HCT116 (cell line): ENCODE measurements around the gene AOPEP. TPM values are rescaled to one million over a fixed set of nuclear protein-coding genes. Genes with fewer than 3 reads are reported as not detected.

Experiments
- ATAC-seq: fragments of 200-7000 bp; cut with Tn5 transposase; 2 replicates; pipeline ENCODE4 v1.9.1; 2020; ENCODE audit warnings: mild to moderate bottlenecking, moderate library complexity
- BruUV-seq: library from RNA; stranded (reverse); fragments of 400-500 nt; replicated peaks from 2 replicates; lab custom pipeline; 2021; lab: Mats Ljungman, UMichigan
- CTCF ChIA-PET: fragments of 300-600 bp; sonication (Branson Sonifier 250); formaldehyde crosslinking; loops from one replicate; lab custom pipeline; 2021; ENCODE audit warnings: antibody characterized with exemption; lab: Charles Lee
- POLR2A ChIA-PET: fragments of 300-600, 350-600 bp; sonication (Branson Sonifier 250); formaldehyde crosslinking; loops from one replicate; lab custom pipeline; 2021; ENCODE audit warnings: antibody characterized with exemption; lab: Charles Lee
- RAD21 ChIA-PET, 2 experiments: fragments of 300-600 bp; sonication (Branson Sonifier 250); formaldehyde crosslinking; loops; one replicate each; lab custom pipeline; 2023; ENCODE audit warnings: low total read pairs in 2 of 2; ENCODE audit not compliant: uncharacterized antibody in 2 of 2, unreplicated experiment in 2 of 2, low non-redundant PET in 1 of 2; lab: Charles Lee
- DNase-seq: peaks from one replicate; pipeline ENCODE4 v3.0.0-alpha.2; 2010; ENCODE audit warnings: low read depth, low spot score
- H2AFZ ChIP-seq: fragments of 200-600 bp; shearing (Covaris generic), sonication (generic); 2 replicates; pipeline ENCODE4 v1.6.1; 2017; ENCODE audit warnings: low read depth, mixed run types, mixed read lengths, antibody characterized with exemption, low read length; ENCODE audit not compliant: poor library complexity, severe bottlenecking
- H3K27ac ChIP-seq: 2 replicates; pipeline ENCODE4 v1.5.1; 2012; ENCODE audit warnings: low read depth, low read length
- H3K27me3 ChIP-seq: fragments of 200-600 bp; sonication (generic); 2 replicates; pipeline ENCODE4 v1.6.1; 2016; ENCODE audit warnings: mixed run types, low read length, mixed read lengths; ENCODE audit not compliant: insufficient read depth
- H3K36me3 ChIP-seq, 2 experiments: fragments of 200-500 bp in 1 of 2; fragments of 200-600 bp in 1 of 2; sonication (Bioruptor generic) in 1 of 2; sonication (generic) in 1 of 2; 2 replicates each; pipeline versions ENCODE4 v1.5.1 to v1.6.1; 2014 to 2016; ENCODE audit warnings: low read length in 2 of 2, inconsistent platforms in 1 of 2, mixed read lengths in 1 of 2, mixed run types in 1 of 2; ENCODE audit not compliant: insufficient read depth in 2 of 2, control insufficient read depth in 1 of 2
- H3K4me1 ChIP-seq, 2 experiments: fragments of 200-600 bp in 1 of 2; sonication (generic) in 1 of 2; 2 replicates each; pipeline versions ENCODE4 v1.5.1 to v1.6.1; 2012 to 2017; ENCODE audit warnings: low read length in 2 of 2, inconsistent platforms in 1 of 2, mild to moderate bottlenecking in 1 of 2, mixed read lengths in 1 of 2, mixed run types in 1 of 2, moderate library complexity in 1 of 2; ENCODE audit not compliant: insufficient read depth in 2 of 2, control insufficient read depth in 1 of 2
- H3K4me2 ChIP-seq: fragments of 200-600 bp; sonication (generic); 2 replicates; pipeline ENCODE4 v1.6.1; 2017; ENCODE audit warnings: mixed run types, low read length, mixed read lengths
- H3K4me3 ChIP-seq, 2 experiments: fragments of 200-600 bp in 1 of 2; sonication (generic) in 1 of 2; replicated peaks in 1 of 2; 2 replicates each; pipeline ENCODE4 v1.5.1; 2011 to 2016; ENCODE audit warnings: low read length in 2 of 2, control low read depth in 1 of 2, low read depth in 1 of 2, mild to moderate bottlenecking in 1 of 2, mixed read lengths in 1 of 2, mixed run types in 1 of 2
- H3K79me2 ChIP-seq: fragments of 200-600 bp; sonication (generic); 2 replicates; pipeline ENCODE4 v1.6.1; 2017; ENCODE audit warnings: mild to moderate bottlenecking, mixed run types, low read length, moderate library complexity, mixed read lengths; ENCODE audit not compliant: insufficient read depth
- H3K9ac ChIP-seq: fragments of 200-600 bp; sonication (generic); 2 replicates; pipeline ENCODE4 v1.6.1; 2016; ENCODE audit warnings: low read length, mixed read lengths
- H3K9me2 ChIP-seq: fragments of 200-600 bp; sonication (generic), shearing (Covaris generic); 2 replicates; pipeline ENCODE4 v1.6.1; 2017; ENCODE audit warnings: mixed run types, mild to moderate bottlenecking, moderate library complexity; ENCODE audit not compliant: insufficient read depth
- H3K9me3 ChIP-seq, 2 experiments: fragments of 200-500 bp in 1 of 2; fragments of 200-600 bp in 1 of 2; sonication (Bioruptor generic) in 1 of 2; sonication (generic) in 1 of 2; 2 replicates each; pipeline ENCODE4 v1.6.1; 2014 to 2017; ENCODE audit warnings: low read length in 2 of 2, mixed read lengths in 2 of 2, inconsistent platforms in 1 of 2, low read depth in 1 of 2, mild to moderate bottlenecking in 1 of 2, mixed run types in 1 of 2, moderate library complexity in 1 of 2; ENCODE audit not compliant: control insufficient read depth in 1 of 2, insufficient read depth in 1 of 2
- H4K20me1 ChIP-seq: fragments of 200-600 bp; sonication (generic), shearing (Covaris generic); 2 replicates; pipeline ENCODE4 v1.6.1; 2017; ENCODE audit warnings: mixed run types, mild to moderate bottlenecking, moderate library complexity; ENCODE audit not compliant: insufficient read depth
- CBX3 ChIP-seq: IDR thresholded peaks from 2 replicates; pipeline ENCODE4 v1.6.1; 2012; ENCODE audit warnings: low read depth
- CEBPB ChIP-seq: IDR thresholded peaks from 2 replicates; pipeline ENCODE4 v1.6.1; 2012; ENCODE audit warnings: low read depth
- EGR1 ChIP-seq: IDR thresholded peaks from 2 replicates; pipeline ENCODE4 v1.6.1; 2012; ENCODE audit warnings: low read depth
- EZH2 ChIP-seq: fragments of 200-600 bp; sonication (generic); IDR thresholded peaks from 2 replicates; pipeline ENCODE4 v1.6.1; 2017; ENCODE audit warnings: antibody characterized with exemption, mixed run types
- FOSL1 ChIP-seq: IDR thresholded peaks from 2 replicates; pipeline ENCODE4 v1.6.1; 2012; ENCODE audit warnings: low read depth
- JUND ChIP-seq: IDR thresholded peaks from 2 replicates; pipeline ENCODE4 v1.6.1; 2012
- POLR2A ChIP-seq: IDR thresholded peaks from 2 replicates; pipeline ENCODE4 v1.7.0; 2011; ENCODE audit warnings: borderline replicate concordance; ENCODE audit not compliant: insufficient read depth, insufficient read length; ENCODE audit errors: extremely low read depth
- SIN3A ChIP-seq: IDR thresholded peaks from 2 replicates; pipeline ENCODE4 v1.6.1; 2012; ENCODE audit warnings: low read depth
- SP1 ChIP-seq: IDR thresholded peaks from 2 replicates; pipeline ENCODE4 v1.6.1; 2012; ENCODE audit warnings: low read depth
- SRF ChIP-seq: IDR thresholded peaks from 2 replicates; pipeline ENCODE4 v1.6.1; 2012; ENCODE audit warnings: low read depth
- YY1 ChIP-seq: IDR thresholded peaks from 2 replicates; pipeline ENCODE4 v1.6.1; 2011; ENCODE audit warnings: low read length, low read depth, moderate library complexity, mild to moderate bottlenecking; ENCODE audit not compliant: insufficient replicate concordance; ENCODE audit errors: extremely low read depth
- intact Hi-C: fragments of 100-400 bp; cut with micrococcal nuclease; formaldehyde crosslinking; loops from 2 replicates; pipeline ENCODE4 v1.10.0; 2022
- total RNA-seq: library from RNA; stranded (reverse); gene quantifications from one replicate; pipeline ENCODE4 v1.2.1, GENCODE V29; 2021; ENCODE audit not compliant: unreplicated experiment
- TF ChIP-seq, protein P1 (sequence below): IDR thresholded peaks from 2 replicates; pipeline ENCODE4 v1.6.1; 2012
- TF ChIP-seq, protein P2 (sequence below): IDR thresholded peaks from 2 replicates; pipeline ENCODE4 v1.6.1; 2012; ENCODE audit warnings: low read depth
- TF ChIP-seq, protein P3 (sequence below): IDR thresholded peaks from 2 replicates; pipeline ENCODE4 v1.6.1; 2011; ENCODE audit warnings: mild to moderate bottlenecking, low read length, moderate library complexity; ENCODE audit not compliant: insufficient replicate concordance; ENCODE audit errors: extremely low read depth

Gene AOPEP
- total RNA-seq, 1 experiment from 2014 or later = 15.1 TPM

DNA sequence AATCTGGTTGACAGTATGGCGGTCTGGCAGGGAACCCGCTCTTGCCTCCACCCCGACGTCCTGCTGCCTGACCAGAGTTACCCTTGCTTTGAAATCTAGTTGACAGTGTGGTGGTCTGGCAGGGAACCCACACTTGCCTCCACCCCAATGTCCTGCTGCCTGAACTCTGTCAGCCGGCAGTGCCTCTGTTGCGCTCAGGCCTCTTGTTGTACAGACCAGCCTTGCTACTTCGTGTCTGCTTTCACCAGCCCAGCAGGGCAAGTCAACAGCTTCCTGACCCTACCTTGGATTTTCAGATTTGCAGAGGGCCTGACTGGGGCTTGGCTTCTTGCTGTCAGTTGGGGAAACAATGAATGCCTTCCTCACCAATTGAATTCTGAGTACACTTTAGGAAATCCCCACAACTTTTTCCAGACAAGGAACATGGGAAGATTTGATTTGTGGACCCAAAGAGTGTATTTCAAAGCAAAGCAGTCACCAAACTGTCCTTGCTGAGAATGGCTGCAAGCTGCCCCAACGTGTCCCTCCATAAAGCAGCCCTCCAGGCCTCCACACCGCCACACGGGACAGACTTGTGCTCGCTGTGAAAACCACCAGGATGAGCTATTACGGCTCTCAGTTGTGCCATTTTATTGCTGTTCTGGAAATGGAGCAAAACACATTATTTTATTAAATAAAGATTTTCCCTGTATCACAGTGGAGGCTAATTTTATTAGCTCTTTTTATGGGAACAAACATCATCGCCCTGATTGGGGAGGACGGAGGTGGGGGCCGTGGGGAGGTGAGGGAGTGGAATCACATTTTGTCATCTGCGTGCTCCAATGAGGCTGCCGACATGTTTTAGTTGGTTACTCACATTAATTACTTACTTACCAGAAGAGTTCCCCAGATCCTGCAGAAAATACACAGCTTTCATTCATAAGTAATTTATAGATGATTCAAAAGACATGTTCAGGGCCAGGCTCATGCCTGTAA is 189.3 kb downstream of the AOPEP start:
- intact Hi-C loops = no loop called here
- Histone ChIP-seq H3K27me3 (no peaks in the 10 kb centered on the region), H3K79me2 (no peaks in the 10 kb centered on the region), H3K36me3 (no peaks in the 10 kb centered on the region), H3K4me1 (peaks cover 92 to 100% of the 10 kb centered on the region in 2 experiments)
- no TSS peak for BruUV-seq
- no peak for ATAC-seq
- CTCF ChIA-PET = no interaction called here
- TF ChIP-seq YY1 = no peak
- TF ChIP-seq JUND = no peak
- TF ChIP-seq, protein P1, sequence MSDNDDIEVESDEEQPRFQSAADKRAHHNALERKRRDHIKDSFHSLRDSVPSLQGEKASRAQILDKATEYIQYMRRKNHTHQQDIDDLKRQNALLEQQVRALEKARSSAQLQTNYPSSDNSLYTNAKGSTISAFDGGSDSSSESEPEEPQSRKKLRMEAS = no peak
- TF ChIP-seq CEBPB = no peak
- no peak for TF ChIP-seq SRF
- TF ChIP-seq, all 23 proteins: peak for 0
- no peak overlapping the region for H3K4me3 ChIP-seq
- ChIA-PET POLR2A (no interaction called here), RAD21 (no interaction called here)
- H3K9ac ChIP-seq = 0 out of 2 replicates have a peak overlapping the region, but pooled peaks have one; percentile 6
- DNase-seq = no peak
- no peak overlapping the region for H3K27ac ChIP-seq
- no peaks in the 10 kb centered on the region for H4K20me1 ChIP-seq
- no peaks in the 10 kb centered on the region for H3K9me3 ChIP-seq
- peak overlapping the region; percentile 17; the same call in 1 of the 2 replicates for H3K4me2 ChIP-seq
- no peaks in the 10 kb centered on the region for H3K9me2 ChIP-seq
- no peak overlapping the region for H2AFZ ChIP-seq

DNA sequence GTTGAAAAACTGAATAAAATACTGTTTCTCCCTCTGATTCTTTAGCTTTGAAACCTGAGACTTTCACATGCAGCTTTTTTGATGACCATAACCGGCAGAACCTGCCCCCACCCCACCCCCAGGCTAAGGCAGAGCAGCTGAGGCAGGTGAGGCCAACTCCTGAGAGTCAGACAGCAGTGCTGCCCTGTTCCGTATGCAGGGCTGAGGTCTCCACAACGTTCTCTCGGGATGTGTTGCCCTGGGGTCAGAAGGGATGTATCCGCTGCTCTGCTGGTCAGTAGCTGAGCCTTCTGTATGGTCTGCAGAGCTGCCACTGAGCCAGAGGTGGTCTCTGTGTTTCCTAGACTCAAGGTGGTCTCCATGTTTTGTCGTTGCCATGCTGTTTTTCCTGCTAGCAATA is 190.5 kb downstream of the AOPEP start:
- peak overlapping the region; percentile 54 for H3K4me2 ChIP-seq
- ATAC-seq (no peak), DNase-seq (no peak)
- H4K20me1 ChIP-seq = no peaks in the 10 kb centered on the region
- RAD21 ChIA-PET = no interaction called here
- H3K36me3 ChIP-seq = no peaks in the 10 kb centered on the region
- H3K9me2 ChIP-seq = no peaks in the 10 kb centered on the region
- no peak overlapping the region for H3K27ac ChIP-seq
- no peak overlapping the region for H2AFZ ChIP-seq
- H3K9ac ChIP-seq = no peak overlapping the region
- POLR2A ChIA-PET = interaction anchor here (1.2 kb wide), 1 partner anchor 56 kb away, joined by 3 read pairs; no protein-coding TSS in a partner anchor
- no TSS peak for BruUV-seq
- no peaks in the 10 kb centered on the region for H3K27me3 ChIP-seq
- peaks cover 92 to 100% of the 10 kb centered on the region in 2 experiments for H3K4me1 ChIP-seq
- CTCF ChIA-PET = no interaction called here
- intact Hi-C loops = no loop called here
- H3K9me3 ChIP-seq = no peaks in the 10 kb centered on the region
- no peaks in the 10 kb centered on the region for H3K79me2 ChIP-seq
- H3K4me3 ChIP-seq = no peak overlapping the region
- TF ChIP-seq, protein P2, sequence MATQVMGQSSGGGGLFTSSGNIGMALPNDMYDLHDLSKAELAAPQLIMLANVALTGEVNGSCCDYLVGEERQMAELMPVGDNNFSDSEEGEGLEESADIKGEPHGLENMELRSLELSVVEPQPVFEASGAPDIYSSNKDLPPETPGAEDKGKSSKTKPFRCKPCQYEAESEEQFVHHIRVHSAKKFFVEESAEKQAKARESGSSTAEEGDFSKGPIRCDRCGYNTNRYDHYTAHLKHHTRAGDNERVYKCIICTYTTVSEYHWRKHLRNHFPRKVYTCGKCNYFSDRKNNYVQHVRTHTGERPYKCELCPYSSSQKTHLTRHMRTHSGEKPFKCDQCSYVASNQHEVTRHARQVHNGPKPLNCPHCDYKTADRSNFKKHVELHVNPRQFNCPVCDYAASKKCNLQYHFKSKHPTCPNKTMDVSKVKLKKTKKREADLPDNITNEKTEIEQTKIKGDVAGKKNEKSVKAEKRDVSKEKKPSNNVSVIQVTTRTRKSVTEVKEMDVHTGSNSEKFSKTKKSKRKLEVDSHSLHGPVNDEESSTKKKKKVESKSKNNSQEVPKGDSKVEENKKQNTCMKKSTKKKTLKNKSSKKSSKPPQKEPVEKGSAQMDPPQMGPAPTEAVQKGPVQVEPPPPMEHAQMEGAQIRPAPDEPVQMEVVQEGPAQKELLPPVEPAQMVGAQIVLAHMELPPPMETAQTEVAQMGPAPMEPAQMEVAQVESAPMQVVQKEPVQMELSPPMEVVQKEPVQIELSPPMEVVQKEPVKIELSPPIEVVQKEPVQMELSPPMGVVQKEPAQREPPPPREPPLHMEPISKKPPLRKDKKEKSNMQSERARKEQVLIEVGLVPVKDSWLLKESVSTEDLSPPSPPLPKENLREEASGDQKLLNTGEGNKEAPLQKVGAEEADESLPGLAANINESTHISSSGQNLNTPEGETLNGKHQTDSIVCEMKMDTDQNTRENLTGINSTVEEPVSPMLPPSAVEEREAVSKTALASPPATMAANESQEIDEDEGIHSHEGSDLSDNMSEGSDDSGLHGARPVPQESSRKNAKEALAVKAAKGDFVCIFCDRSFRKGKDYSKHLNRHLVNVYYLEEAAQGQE = no peak
- TF ChIP-seq EGR1 = no peak
- TF ChIP-seq, protein P3, sequence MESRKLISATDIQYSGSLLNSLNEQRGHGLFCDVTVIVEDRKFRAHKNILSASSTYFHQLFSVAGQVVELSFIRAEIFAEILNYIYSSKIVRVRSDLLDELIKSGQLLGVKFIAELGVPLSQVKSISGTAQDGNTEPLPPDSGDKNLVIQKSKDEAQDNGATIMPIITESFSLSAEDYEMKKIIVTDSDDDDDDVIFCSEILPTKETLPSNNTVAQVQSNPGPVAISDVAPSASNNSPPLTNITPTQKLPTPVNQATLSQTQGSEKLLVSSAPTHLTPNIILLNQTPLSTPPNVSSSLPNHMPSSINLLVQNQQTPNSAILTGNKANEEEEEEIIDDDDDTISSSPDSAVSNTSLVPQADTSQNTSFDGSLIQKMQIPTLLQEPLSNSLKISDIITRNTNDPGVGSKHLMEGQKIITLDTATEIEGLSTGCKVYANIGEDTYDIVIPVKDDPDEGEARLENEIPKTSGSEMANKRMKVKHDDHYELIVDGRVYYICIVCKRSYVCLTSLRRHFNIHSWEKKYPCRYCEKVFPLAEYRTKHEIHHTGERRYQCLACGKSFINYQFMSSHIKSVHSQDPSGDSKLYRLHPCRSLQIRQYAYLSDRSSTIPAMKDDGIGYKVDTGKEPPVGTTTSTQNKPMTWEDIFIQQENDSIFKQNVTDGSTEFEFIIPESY = no peak
- TF ChIP-seq POLR2A = no peak
- no peak for TF ChIP-seq EZH2
- no peak for TF ChIP-seq SIN3A
- TF ChIP-seq SP1 = peak; percentile 55
- peak; percentile 69; the same call in 1 of the 2 replicates for TF ChIP-seq SRF
- no peak for TF ChIP-seq FOSL1
- TF ChIP-seq JUND = 0 out of 2 replicates have a peak, but pooled peaks have one; percentile 17
- 0 out of 2 replicates have a peak, but pooled peaks have one; percentile 1 for TF ChIP-seq CBX3
- TF ChIP-seq CEBPB = no peak
